Ascending aorta (tissue), 2 donors: ENCODE measurements around the gene IL31RA. TPM values are rescaled to one million over a fixed set of nuclear protein-coding genes. Genes with fewer than 3 reads are reported as not detected.

Experiments used
- DNase-seq, 2 donors: peaks; one replicate each; pipeline ENCODE4 v3.0.0-alpha.2; 2019; ENCODE audit warnings: low spot score in 2 of 2
- H3K27ac ChIP-seq, 2 donors: fragments of 200-600 bp; sonication (generic); one replicate each; pipeline ENCODE4 v1.5.1; 2016 to 2017; ENCODE audit warnings: mild to moderate bottlenecking in 1 of 2
- H3K27me3 ChIP-seq: fragments of 200-600 bp; sonication (generic); one replicate; pipeline ENCODE4 v1.5.1; 2017
- H3K36me3 ChIP-seq, 2 donors: fragments of 200-600 bp; sonication (generic); one replicate each; pipeline ENCODE4 v1.5.1; 2016
- H3K4me1 ChIP-seq, 2 donors: fragments of 200-600 bp; sonication (generic); one replicate each; pipeline ENCODE4 v1.5.1; 2016 to 2017; ENCODE audit warnings: mild to moderate bottlenecking in 1 of 2
- H3K4me3 ChIP-seq, 2 donors: fragments of 200-600 bp; sonication (generic); one replicate each; pipeline ENCODE4 v1.5.1; 2016 to 2017; ENCODE audit warnings: mild to moderate bottlenecking in 1 of 2
- H3K9me3 ChIP-seq, 2 donors: fragments of 200-600 bp; sonication (generic); one replicate each; pipeline ENCODE4 v1.5.1; 2016
- CTCF ChIP-seq, 3 experiments: fragments of 200-600 bp in 2 of 3; fragments of 450-650 bp in 1 of 3; sonication (generic) in 2 of 3; IDR thresholded peaks; one replicate each; pipeline ENCODE4 v1.5.1; 2016 to 2019; ENCODE audit warnings: antibody characterized with exemption in 3 of 3, mild to moderate bottlenecking in 1 of 3, moderate library complexity in 1 of 3
- intact Hi-C: fragments of 100-400 bp; cut with DNase I; formaldehyde crosslinking; loops from one replicate; pipeline ENCODE4 v1.15.1; 2023
- total RNA-seq: library from RNA; depleted of rRNA; stranded (reverse); fragments of >200 nt; gene quantifications from one replicate; pipeline ENCODE4 v1.1.0, GENCODE V29; 2016

Gene IL31RA
- total RNA-seq, 1 donor from 2014 or later, result not detected

- Histone ChIP-seq H3K27ac (no peak overlapping the region), H3K4me1 (no peaks in the 10 kb centered on the region), H3K9me3 (no peaks in the 10 kb centered on the region), H3K27me3 (no peaks in the 10 kb centered on the region), H3K36me3 (no peaks in the 10 kb centered on the region), H3K4me3 (no peak overlapping the region)
- intact Hi-C loops, result no loop called here
- TF ChIP-seq CTCF (IDR thresholded peaks at IDR 0.05), result no peak
- DNase-seq, result no peak
Observed at GRCh38 chr5:55920784-55921183, 69.6 kb downstream of the IL31RA start.

- no peaks in the 10 kb centered on the region for H3K27me3 ChIP-seq
- no peaks in the 10 kb centered on the region for H3K9me3 ChIP-seq
- H3K36me3 ChIP-seq, result no peaks in the 10 kb centered on the region
- H3K27ac ChIP-seq, result no peak overlapping the region
- H3K4me1 ChIP-seq, result no peaks in the 10 kb centered on the region
- H3K4me3 ChIP-seq, result no peak overlapping the region
- intact Hi-C loops, result no loop called here
- no peak for TF ChIP-seq CTCF (IDR thresholded peaks at IDR 0.05)
- DNase-seq, result no peak
Observed at GRCh38 chr5:55921617-55922016, 70.5 kb downstream of the IL31RA start.

GRCh38 chr5:55923177-55923771 is 72.1 kb downstream of the IL31RA start:
- Histone ChIP-seq H3K4me1 (no peaks in the 10 kb centered on the region), H3K27me3 (no peaks in the 10 kb centered on the region), H3K27ac (no peak overlapping the region), H3K4me3 (peak overlapping the region in 1 of 2 donors; percentile 55), H3K36me3 (no peaks in the 10 kb centered on the region), H3K9me3 (no peaks in the 10 kb centered on the region)
- intact Hi-C loops, result no loop called here
- TF ChIP-seq CTCF (IDR thresholded peaks at IDR 0.05), result no peak
- no peak for DNase-seq

- no peaks in the 10 kb centered on the region for H3K36me3 ChIP-seq
Observed at GRCh38 chr5:55923865-55924500, 72.8 kb downstream of the IL31RA start.

GRCh38 chr5:55924744-55925143 is 73.6 kb downstream of the IL31RA start:
- H3K4me1 ChIP-seq, result no peaks in the 10 kb centered on the region
- no peak overlapping the region for H3K27ac ChIP-seq
- DNase-seq, result no peak
- intact Hi-C loops, result no loop called here
- H3K36me3 ChIP-seq, result no peaks in the 10 kb centered on the region
- no peak overlapping the region for H3K4me3 ChIP-seq
- no peak for TF ChIP-seq CTCF (IDR thresholded peaks at IDR 0.05)
- H3K9me3 ChIP-seq, result no peaks in the 10 kb centered on the region
- H3K27me3 ChIP-seq, result no peaks in the 10 kb centered on the region

More at GRCh38 chr5:55923865-55924500, 72.8 kb downstream of the IL31RA start:
- Histone ChIP-seq H3K4me3 (peak overlapping the region in 1 of 2 donors; percentile 55), H3K4me1 (no peaks in the 10 kb centered on the region), H3K9me3 (no peaks in the 10 kb centered on the region), H3K27me3 (no peaks in the 10 kb centered on the region), H3K27ac (no peak overlapping the region)
- DNase-seq, result no peak
- no peak for TF ChIP-seq CTCF (IDR thresholded peaks at IDR 0.05)
- intact Hi-C loops, result no loop called here
